Sigmoid colon (tissue), 7 donors: ENCODE measurements around the gene NOVA2. TPM values are rescaled to one million over a fixed set of nuclear protein-coding genes. Genes with fewer than 3 reads are reported as not detected.

Experiments used
- DNase-seq: peaks from one replicate; pipeline ENCODE4 v3.0.0-alpha.2; 2019
- H3K27ac ChIP-seq, 4 donors: fragments of 200-600 bp; sonication (generic); one replicate each; pipeline ENCODE4 v1.5.1; 2016 to 2019; ENCODE audit warnings: mild to moderate bottlenecking in 1 of 4
- H3K27me3 ChIP-seq, 3 donors: fragments of 200-600 bp; sonication (generic); one replicate each; pipeline ENCODE4 v1.5.1; 2019; ENCODE audit warnings: mild to moderate bottlenecking in 1 of 3
- H3K36me3 ChIP-seq, 4 donors: fragments of 200-600 bp; sonication (generic); one replicate each; pipeline ENCODE4 v1.5.1; 2016 to 2019
- H3K4me1 ChIP-seq, 4 donors: fragments of 200-600 bp; sonication (generic); one replicate each; pipeline ENCODE4 v1.5.1; 2017 to 2019
- H3K4me3 ChIP-seq, 4 donors: fragments of 200-600 bp; sonication (generic); one replicate each; pipeline ENCODE4 v1.5.1; 2017 to 2019; ENCODE audit warnings: mild to moderate bottlenecking in 2 of 4, moderate library complexity in 1 of 4
- H3K9me3 ChIP-seq, 4 donors: fragments of 200-600 bp in 3 of 4; sonication (generic) in 3 of 4; one replicate each; pipeline versions ENCODE4 v1.5.1 to v1.6.1; 2013 to 2019
- CTCF ChIP-seq, 4 experiments: fragments of 450-650 bp in 3 of 4; fragments of 200-600 bp in 1 of 4; IDR thresholded peaks; one replicate each; pipeline ENCODE4 v1.5.1; 2016 to 2019; ENCODE audit warnings: antibody characterized with exemption in 4 of 4, mild to moderate bottlenecking in 3 of 4, moderate library complexity in 2 of 4
- EP300 ChIP-seq, 4 donors: sonication (generic); formaldehyde crosslinking; IDR thresholded peaks; one replicate each; pipeline ENCODE4 v1.6.1; 2017; ENCODE audit warnings: antibody characterized with exemption in 4 of 4
- POLR2A ChIP-seq, 2 donors: fragments of 450-650 bp; IDR thresholded peaks; one replicate each; pipeline ENCODE4 v1.6.1; 2016; ENCODE audit warnings: antibody characterized with exemption in 2 of 2, mild to moderate bottlenecking in 2 of 2, moderate library complexity in 2 of 2
- POLR2AphosphoS5 ChIP-seq, 4 donors: sonication (generic); formaldehyde crosslinking; IDR thresholded peaks; one replicate each; pipeline ENCODE4 v1.6.1; 2017; ENCODE audit warnings: antibody characterized with exemption in 4 of 4
- WGBS, 2 donors: extraction: QIAGEN DNeasy Blood & Tissue Kit; methylation state at CpG; one replicate each; pipeline ENCODE4 v1.1.7; 2013; 5-methylcytosine and 5-hydroxymethylcytosine counted together
- intact Hi-C: fragments of 100-400 bp; cut with DNase I; formaldehyde crosslinking; loops from one replicate; pipeline ENCODE4 v1.15.1; 2023
- polyA plus RNA-seq, 3 donors: library from polyadenylated mRNA; stranded (reverse); fragments of 200-250 nt; gene quantifications; one replicate each; pipeline ENCODE4 v1.2.3, GENCODE V29; 2013
- small RNA-seq, 3 donors: library from RNA; depleted of rRNA; stranded (forward); fragments of <200 nt; gene quantifications; one replicate each; pipeline ENCODE3, GENCODE V24; 2016
- total RNA-seq, 4 donors: library from RNA; depleted of rRNA; stranded (reverse); fragments of >200 nt; gene quantifications; one replicate each; pipeline ENCODE4 v1.1.0, GENCODE V29; 2016
- donor health status: healthy with polysubstance abuse.
- donor health status: Bipolar disorder and iron deficiency.
- donor health status: healthy.

NOVA2 gene
- total and polyA plus RNA-seq, 7 donors = 0.23 to 3.0 (median 0.68) TPM

GRCh38 chr19:45885556-45886426 lies 87.9 kb downstream of the NOVA2 start, which contains the start of gene IRF2BP1:
IRF2BP1 (minus strand) TSS chr19:45886141; CDS start chr19:45885774, 367 bp downstream.
- H3K27me3 ChIP-seq = no peaks in the 10 kb centered on the region
- H3K4me1 ChIP-seq = peaks cover 0 to 45% (median 40%) of the 10 kb centered on the region in 4 donors
- intact Hi-C loops = loop anchor here (1.0 to 5.0 kb wide), 3 partner anchors 17 to 112 kb away; partner anchors contain the start of genes CCDC61, MYPOP and SYMPK
- H3K27ac ChIP-seq = peak within 1 kb of the TSS; percentile 84 to 92 (median 89)
- peaks cover 6 to 18% (median 12%) of the 10 kb centered on the region in 4 donors for H3K36me3 ChIP-seq
- H3K4me3 ChIP-seq = peak within 1 kb of the TSS; percentile 47 to 84 (median 68)
- WGBS, 2 donors = 0 to 1% methylated on average over 107 of the region's 107 CpGs
- H3K9me3 ChIP-seq = no peaks in the 10 kb centered on the region
- DNase-seq = peak; percentile 96
- TF ChIP-seq POLR2A (IDR thresholded peaks at IDR 0.05) (peak; percentile 16 to 35), CTCF (IDR thresholded peaks at IDR 0.05) (no peak), POLR2AphosphoS5 (IDR thresholded peaks at IDR 0.05) (peak; percentile 86 to 92 (median 87))

- intact Hi-C loops = loop anchor here (5.0 kb wide), 3 partner anchors 68 to 457 kb away; partner anchors contain the start of genes CCDC61 and RSPH6A
- peak overlapping the region; percentile 47 to 84 (median 68) for H3K4me3 ChIP-seq
- H3K27ac ChIP-seq = peak overlapping the region; percentile 84 to 92 (median 89)
- no peak for TF ChIP-seq POLR2A (IDR thresholded peaks at IDR 0.05)
- TF ChIP-seq EP300 (IDR thresholded peaks at IDR 0.05) = no peak
- TF ChIP-seq CTCF (IDR thresholded peaks at IDR 0.05) = no peak
- TF ChIP-seq POLR2AphosphoS5 (IDR thresholded peaks at IDR 0.05) = no peak
- peaks cover 0 to 10% (median 10%) of the 10 kb centered on the region in 4 donors for H3K36me3 ChIP-seq
- peaks cover 0 to under 1% (median 0%) of the 10 kb centered on the region in 3 donors for H3K27me3 ChIP-seq
- no peak for DNase-seq
- H3K9me3 ChIP-seq = no peaks in the 10 kb centered on the region
- WGBS, 2 donors = 58 to 65% methylated on average over 72 of the region's 72 CpGs
- peaks cover 0 to 45% (median 40%) of the 10 kb centered on the region in 4 donors for H3K4me1 ChIP-seq
These were observed 88.7 kb downstream of the NOVA2 start for GRCh38 chr19:45884682-45885555.

- intact Hi-C loops = loop anchor here (1.0 to 5.0 kb wide), 3 partner anchors 20 to 458 kb away; partner anchors contain the start of genes FOXA3 and RSPH6A
- DNase-seq = no peak
- peaks cover 0 to 10% (median 10%) of the 10 kb centered on the region in 4 donors for H3K36me3 ChIP-seq
- H3K4me3 ChIP-seq = peak overlapping the region in 3 of 4 donors; percentile 13 to 84 (median 64)
- peaks cover 0 to 45% (median 40%) of the 10 kb centered on the region in 4 donors for H3K4me1 ChIP-seq
- H3K9me3 ChIP-seq = no peaks in the 10 kb centered on the region
- H3K27me3 ChIP-seq = peaks cover 0 to 4% (median 0%) of the 10 kb centered on the region in 3 donors
- H3K27ac ChIP-seq = peak overlapping the region in 2 of 4 donors; percentile 2 to 87
- 77 to 91% methylated on average over 57 of the region's 57 CpGs for WGBS, 2 donors
- no peak for TF ChIP-seq POLR2AphosphoS5 (IDR thresholded peaks at IDR 0.05)
- TF ChIP-seq CTCF (IDR thresholded peaks at IDR 0.05) = no peak
- no peak for TF ChIP-seq EP300 (IDR thresholded peaks at IDR 0.05)
- TF ChIP-seq POLR2A (IDR thresholded peaks at IDR 0.05) = no peak
These were observed 89.6 kb downstream of the NOVA2 start for GRCh38 chr19:45883881-45884681.

Small RNAs within 50 kb of the gene (small RNA-seq; reads per million reads assigned to genes)
- 34.8 to 76.4 (median 70.0) reads per million in 3 donors for gene MIR769

Other genes with a start within 250 kb of the NOVA2 start
- gene FBXO46, start 243.0 kb downstream of the NOVA2 start, total RNA-seq = 1 to 10 TPM; 7.1 to 9.7 (median 8.8) TPM
- 10 to 100 TPM in 2 of 3 donors, 1 to 10 TPM in 1; 9.5 to 16.5 (median 10.8) TPM for gene FBXO46, start 243.0 kb downstream of the NOVA2 start, polyA plus RNA-seq
- not detected for gene MEIOSIN, start 240.4 kb downstream of the NOVA2 start, total RNA-seq
- not detected for gene MEIOSIN, start 240.4 kb downstream of the NOVA2 start, polyA plus RNA-seq
- gene SIX5, start 204.6 kb downstream of the NOVA2 start, total RNA-seq = 10 to 100 TPM; 16.8 to 20.7 (median 18.7) TPM
- 10 to 100 TPM in 1 of 3 donors, 1 to 10 TPM in 2; 4.2 to 11.6 (median 7.8) TPM for gene SIX5, start 204.6 kb downstream of the NOVA2 start, polyA plus RNA-seq
- 100 to 1,000 TPM in 3 of 4 donors, 10 to 100 TPM in 1; 62.2 to 219 (median 168) TPM for gene DMPK, start 191.4 kb downstream of the NOVA2 start, total RNA-seq
- gene DMPK, start 191.4 kb downstream of the NOVA2 start, polyA plus RNA-seq = 10 to 100 TPM in 1 of 3 donors, 1 to 10 TPM in 2; 7.2 to 43.0 (median 8.8) TPM
- gene DMWD, start 181.0 kb downstream of the NOVA2 start, total RNA-seq = 10 to 100 TPM; 21.1 to 59.5 (median 36.8) TPM
- gene DMWD, start 181.0 kb downstream of the NOVA2 start, polyA plus RNA-seq = 10 to 100 TPM; 13.2 to 30.4 (median 14.8) TPM
- not detected for gene RSPH6A, start 158.6 kb downstream of the NOVA2 start, total RNA-seq
- gene RSPH6A, start 158.6 kb downstream of the NOVA2 start, polyA plus RNA-seq = under 1 TPM in 1 of 3 donors, not detected in 2; 0.12 TPM
- gene SYMPK, start 110.7 kb downstream of the NOVA2 start, total RNA-seq = 10 to 100 TPM; 18.2 to 31.3 (median 25.3) TPM
- 10 to 100 TPM; 26.4 to 84.4 (median 30.7) TPM for gene SYMPK, start 110.7 kb downstream of the NOVA2 start, polyA plus RNA-seq
- under 1 TPM in 1 of 4 donors, not detected in 3; 0.49 TPM for gene FOXA3, start 109.5 kb downstream of the NOVA2 start, total RNA-seq
- 10 to 100 TPM; 28.1 to 72.8 (median 57.1) TPM for gene FOXA3, start 109.5 kb downstream of the NOVA2 start, polyA plus RNA-seq
- 10 to 100 TPM; 18.0 to 25.5 (median 20.8) TPM for gene IRF2BP1, start 87.7 kb downstream of the NOVA2 start, total RNA-seq
- gene IRF2BP1, start 87.7 kb downstream of the NOVA2 start, polyA plus RNA-seq = 10 to 100 TPM in 2 of 3 donors, 1 to 10 TPM in 1; 7.8 to 15.2 (median 11.3) TPM
- gene MYPOP, start 71.3 kb downstream of the NOVA2 start, total RNA-seq = 1 to 10 TPM; 1.8 to 6.1 (median 3.0) TPM
- gene MYPOP, start 71.3 kb downstream of the NOVA2 start, polyA plus RNA-seq = 1 to 10 TPM; 6.2 to 8.3 (median 6.6) TPM
- not detected for gene NANOS2, start 59.1 kb downstream of the NOVA2 start, total RNA-seq
- under 1 TPM in 2 of 3 donors, not detected in 1; 0.46 to 0.60 TPM for gene NANOS2, start 59.1 kb downstream of the NOVA2 start, polyA plus RNA-seq
- gene CCDC61, start 21.6 kb upstream of the NOVA2 start, total RNA-seq = 10 to 100 TPM in 2 of 4 donors, 1 to 10 TPM in 2; 5.0 to 15.2 (median 8.0) TPM
- 10 to 100 TPM in 2 of 3 donors, 1 to 10 TPM in 1; 9.6 to 16.3 (median 10.9) TPM for gene CCDC61, start 21.6 kb upstream of the NOVA2 start, polyA plus RNA-seq
- gene PGLYRP1, start 49.2 kb upstream of the NOVA2 start, total RNA-seq = not detected
- gene PGLYRP1, start 49.2 kb upstream of the NOVA2 start, polyA plus RNA-seq = under 1 TPM in 1 of 3 donors, not detected in 2; 0.12 TPM
- not detected for gene IGFL4, start 67.1 kb upstream of the NOVA2 start, total RNA-seq
- gene IGFL4, start 67.1 kb upstream of the NOVA2 start, polyA plus RNA-seq = not detected
- gene IGFL3, start 150.8 kb upstream of the NOVA2 start, total RNA-seq = not detected
- not detected for gene IGFL3, start 150.8 kb upstream of the NOVA2 start, polyA plus RNA-seq
- gene IGFL2, start 174.4 kb upstream of the NOVA2 start, total RNA-seq = 1 to 10 TPM in 1 of 4 donors, under 1 TPM in 1, not detected in 2; 0.49 to 1.8 TPM
- gene IGFL2, start 174.4 kb upstream of the NOVA2 start, polyA plus RNA-seq = 1 to 10 TPM in 1 of 3 donors, not detected in 2; 1.1 TPM